DMS153 (cell line): ENCODE results near the gene SMYD3.

Source experiments
- DNase-seq: peaks from one replicate; lab custom pipeline; 2025; lab: John Stamatoyannopoulos, UW

Gene SMYD3

DNA sequence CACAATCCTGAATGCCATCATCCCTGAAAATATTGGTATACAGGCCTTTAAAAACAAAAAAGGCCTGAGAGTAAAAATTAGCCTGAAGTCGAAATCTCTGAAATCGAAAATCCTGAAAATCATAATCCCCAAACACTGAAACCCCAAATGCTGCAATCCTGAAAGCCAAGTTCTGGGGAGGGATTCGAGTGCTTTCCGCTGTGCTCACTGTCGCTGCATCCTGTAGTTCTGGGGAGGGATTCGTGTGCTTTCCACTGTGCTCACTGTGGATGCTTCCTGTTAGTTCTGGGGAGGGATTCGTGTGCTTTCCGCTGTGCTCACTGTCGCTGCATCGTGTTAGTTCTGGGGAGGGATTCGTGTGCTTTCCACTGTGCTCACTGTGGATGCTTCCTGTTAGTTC, 435.5 kb downstream of the SMYD3 start:
- peak; percentile 29 for DNase-seq

- no peak for DNase-seq
Observed at GRCh38 chr1:246069581-246069980, 437.5 kb downstream of the SMYD3 start.

DNA sequence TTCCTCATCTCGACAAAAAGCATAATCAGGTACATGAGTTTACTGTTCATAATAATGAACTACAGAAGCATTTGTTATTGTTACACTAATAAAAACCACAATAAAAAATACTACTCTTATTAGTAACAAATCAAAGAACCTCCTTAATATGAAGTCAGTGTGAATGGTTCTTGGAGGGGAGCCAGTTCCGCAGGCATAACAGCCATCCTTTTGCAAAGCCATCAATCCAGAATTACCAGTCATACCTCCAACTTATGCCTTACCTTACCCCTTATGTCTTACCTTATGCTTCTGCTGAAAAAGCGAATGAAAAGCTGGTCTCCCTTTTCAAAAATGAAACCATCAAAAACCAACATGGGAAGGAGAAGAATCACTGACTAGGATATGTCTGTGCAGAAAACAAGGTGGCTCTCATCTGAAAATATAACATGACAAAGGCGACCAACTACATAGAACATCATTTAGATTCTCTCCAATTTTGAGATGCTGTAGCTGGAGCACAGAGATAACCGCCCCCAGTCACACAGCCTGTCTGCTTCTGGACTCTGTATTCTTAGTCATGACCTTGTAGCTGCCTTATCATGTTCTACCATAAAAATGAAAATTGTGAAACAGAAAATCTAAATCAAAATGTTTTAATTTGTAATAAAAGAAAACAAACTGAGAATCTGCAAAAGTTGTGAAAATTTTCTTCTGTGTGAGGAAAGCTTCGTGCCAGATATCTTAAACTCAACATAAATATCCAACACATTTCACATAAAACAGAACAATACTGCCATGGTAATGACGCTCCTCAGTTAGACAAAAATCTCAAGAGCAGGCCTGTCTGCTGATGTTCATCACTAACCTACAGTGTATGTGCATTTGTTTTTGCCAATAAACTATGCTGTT, 438.2 kb downstream of the SMYD3 start:
- no peak for DNase-seq

GRCh38 chr1:246068217-246068512, 438.9 kb downstream of the SMYD3 start:
- no peak for DNase-seq

- no peak for DNase-seq
Observed at GRCh38 chr1:246067432-246068216, 439.5 kb downstream of the SMYD3 start.

GRCh38 chr1:246066573-246066972, 440.5 kb downstream of the SMYD3 start:
- no peak for DNase-seq

- DNase-seq: no peak
Observed at GRCh38 chr1:246065592-246065991, 441.5 kb downstream of the SMYD3 start.

DNA sequence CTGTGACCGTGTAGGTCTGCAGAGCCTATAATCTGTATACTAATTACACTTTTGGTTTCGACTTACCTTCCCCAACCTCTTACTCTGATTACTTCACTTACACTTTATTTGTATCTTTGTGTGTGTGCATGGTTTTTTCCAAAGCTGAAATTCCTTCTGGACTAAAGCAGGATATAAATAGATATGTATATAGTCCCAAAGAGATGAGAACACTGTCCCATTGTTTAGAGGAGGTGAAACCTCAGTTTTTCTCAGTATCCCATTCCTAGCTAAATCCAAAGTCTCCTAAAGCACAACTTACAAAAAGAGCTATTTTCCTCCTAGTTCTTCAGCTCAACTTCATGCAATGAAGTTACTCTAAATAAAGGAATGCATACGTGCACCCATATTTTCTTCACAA, 442.2 kb downstream of the SMYD3 start:
- DNase-seq: no peak

DNA sequence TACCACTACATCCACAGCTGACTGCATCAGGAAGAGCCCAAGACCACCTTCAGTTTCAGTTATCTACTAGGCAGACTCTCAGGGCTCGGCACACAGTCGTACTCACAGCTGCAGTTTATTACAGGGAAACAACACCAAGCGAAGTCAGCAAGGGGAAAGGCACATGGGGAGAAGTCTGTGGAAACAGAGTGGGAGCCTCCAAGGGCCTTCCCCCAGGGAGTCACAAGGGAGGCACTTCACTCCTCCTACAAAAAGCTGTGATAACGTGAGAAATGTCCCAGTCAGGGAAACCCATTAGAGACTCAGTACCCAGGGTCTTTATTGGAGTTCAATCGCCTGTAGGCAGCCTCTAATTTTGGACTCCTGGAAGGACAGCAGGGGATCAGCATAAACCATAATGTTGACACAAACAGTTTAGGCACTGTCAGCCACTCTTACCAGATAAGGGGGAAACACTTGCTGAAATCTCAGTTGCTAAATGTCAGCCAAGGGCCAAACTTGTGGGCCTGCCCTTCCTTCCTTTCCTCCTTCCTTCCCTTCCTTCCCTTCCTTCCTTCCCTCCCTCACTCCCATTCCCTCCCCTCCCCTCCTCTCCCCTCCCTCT, 444.0 kb downstream of the SMYD3 start:
- DNase-seq: no peak

- DNase-seq: no peak
Observed at GRCh38 chr1:246058466-246058865, 448.6 kb downstream of the SMYD3 start.

DNA sequence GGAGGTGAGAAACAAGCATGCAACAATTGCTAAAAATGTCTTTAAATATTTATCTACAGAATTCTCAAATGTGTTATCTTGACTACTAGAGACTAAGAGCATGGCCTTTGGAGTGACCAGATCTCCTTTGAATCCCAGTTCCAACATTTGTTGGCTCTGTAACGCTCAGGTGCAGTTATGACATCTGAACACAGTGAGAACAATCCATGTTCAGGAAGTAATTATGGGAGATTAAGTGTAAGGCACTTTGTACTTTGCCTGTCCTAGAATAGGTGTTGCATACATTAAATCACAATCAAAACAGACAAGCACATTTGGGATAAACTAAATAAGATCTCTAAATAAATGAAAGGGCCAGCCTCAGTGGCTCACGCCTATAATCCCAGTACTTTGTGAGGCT, 454.5 kb downstream of the SMYD3 start:
- DNase-seq: no peak

GRCh38 chr1:246051909-246052518, 455.1 kb downstream of the SMYD3 start:
- no peak for DNase-seq

DNA sequence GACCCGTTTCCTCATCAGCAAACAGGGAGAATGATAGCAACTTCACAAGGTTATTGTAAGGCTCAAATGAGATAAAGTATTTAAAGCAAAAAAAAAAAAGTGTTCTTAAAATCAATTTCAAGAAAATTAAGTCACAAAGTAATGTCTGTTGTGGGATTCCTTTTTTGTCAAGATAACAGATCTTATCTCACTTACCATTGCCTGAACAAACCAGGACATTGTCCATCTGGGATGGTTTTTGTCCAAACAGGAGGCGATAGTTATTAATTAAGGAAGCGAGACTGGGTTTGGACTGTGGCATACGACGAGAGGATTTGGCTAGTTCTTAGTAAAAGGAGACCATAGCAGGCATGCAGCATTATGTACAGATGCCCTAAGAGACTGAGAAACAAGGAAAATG, 458.4 kb downstream of the SMYD3 start:
- no peak for DNase-seq

- DNase-seq: peak; percentile 77
Observed at GRCh38 chr1:246043556-246043955, 463.5 kb downstream of the SMYD3 start.

- DNase-seq: no peak
Observed at GRCh38 chr1:246041360-246041759, 465.7 kb downstream of the SMYD3 start.

GRCh38 chr1:246040200-246040890, 466.7 kb downstream of the SMYD3 start:
- DNase-seq: no peak

GRCh38 chr1:246039584-246039983, 467.5 kb downstream of the SMYD3 start:
- DNase-seq: no peak

DNA sequence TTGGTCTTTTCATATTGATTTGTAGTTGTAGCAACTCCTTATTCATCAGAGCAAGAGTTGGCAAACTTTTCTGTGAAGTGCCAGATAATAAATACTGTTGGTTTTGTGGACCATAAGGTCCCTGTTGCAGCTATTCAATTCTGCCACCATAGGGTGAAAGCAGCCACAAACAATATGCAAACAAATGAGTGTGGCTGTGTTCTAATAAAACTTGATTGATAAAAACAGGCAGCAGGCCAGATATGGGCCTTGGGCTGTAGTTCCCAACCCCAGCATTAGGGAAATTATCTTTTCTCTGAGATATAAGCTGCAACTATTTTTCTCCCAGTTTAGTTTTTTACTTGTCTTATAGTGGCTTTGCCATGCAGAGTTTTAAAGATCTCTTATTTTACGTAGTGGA, 469.2 kb downstream of the SMYD3 start:
- no peak for DNase-seq

DNA sequence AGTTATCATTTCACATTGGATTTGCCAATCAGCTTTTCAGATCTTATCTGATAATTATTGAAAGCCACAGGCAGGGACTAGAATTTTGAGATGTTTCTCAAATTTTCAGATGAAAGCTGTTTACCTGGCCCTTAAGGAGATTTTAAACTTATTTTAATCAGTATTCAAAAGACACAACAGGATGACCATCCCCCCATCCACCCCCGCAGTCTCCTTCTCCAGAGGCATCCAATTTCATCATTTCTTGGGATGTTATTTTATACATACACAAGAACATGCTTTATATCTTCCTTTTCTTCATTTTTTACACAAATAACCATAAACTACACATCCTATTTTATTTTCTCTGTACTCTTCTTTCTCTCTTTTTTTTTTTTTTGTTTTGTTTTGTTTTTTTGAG, 470.9 kb downstream of the SMYD3 start:
- no peak for DNase-seq

DNA sequence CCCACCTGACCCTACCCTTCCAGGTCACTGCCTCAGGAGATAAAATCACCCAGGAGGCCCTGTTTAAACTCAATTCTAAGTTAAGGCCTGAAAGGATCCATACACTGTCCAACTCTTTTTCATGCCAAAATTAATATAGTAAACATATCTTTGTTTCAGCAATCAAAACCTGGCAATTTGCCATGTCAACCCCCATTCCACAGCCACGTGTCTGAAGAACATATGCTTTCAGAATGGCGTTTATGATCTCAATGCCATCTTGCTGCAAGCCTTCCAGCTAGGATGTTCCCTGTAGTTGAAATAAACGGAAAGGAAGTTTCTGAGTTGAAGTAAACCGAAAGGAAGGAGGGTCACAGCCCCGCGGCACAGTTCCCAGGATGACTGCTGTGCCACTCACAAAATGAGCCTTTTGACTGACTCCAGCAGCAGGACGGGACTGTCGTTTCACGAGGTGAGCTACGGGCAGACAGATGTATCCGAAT, 472.0 kb downstream of the SMYD3 start:
- no peak for DNase-seq

DNA sequence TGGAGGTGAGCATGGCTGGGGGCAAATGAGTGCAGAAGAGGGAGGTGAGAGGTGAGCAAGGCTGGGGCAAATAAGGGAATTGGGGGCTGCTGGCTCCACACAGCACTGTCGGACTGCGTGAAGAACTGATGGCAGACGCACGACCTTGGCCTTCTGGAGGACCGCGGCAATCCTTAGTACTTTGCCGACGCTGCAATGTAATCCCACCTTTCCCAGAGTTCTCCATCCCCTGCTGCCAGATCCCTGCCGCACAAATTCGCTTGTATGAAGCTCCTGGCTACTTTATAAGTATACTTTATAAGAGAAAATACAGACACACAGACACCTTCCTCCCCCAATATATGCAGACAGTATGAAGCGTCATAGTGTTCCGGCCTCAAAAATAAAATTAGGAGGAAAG, 472.4 kb downstream of the SMYD3 start:
- no peak for DNase-seq

DNA sequence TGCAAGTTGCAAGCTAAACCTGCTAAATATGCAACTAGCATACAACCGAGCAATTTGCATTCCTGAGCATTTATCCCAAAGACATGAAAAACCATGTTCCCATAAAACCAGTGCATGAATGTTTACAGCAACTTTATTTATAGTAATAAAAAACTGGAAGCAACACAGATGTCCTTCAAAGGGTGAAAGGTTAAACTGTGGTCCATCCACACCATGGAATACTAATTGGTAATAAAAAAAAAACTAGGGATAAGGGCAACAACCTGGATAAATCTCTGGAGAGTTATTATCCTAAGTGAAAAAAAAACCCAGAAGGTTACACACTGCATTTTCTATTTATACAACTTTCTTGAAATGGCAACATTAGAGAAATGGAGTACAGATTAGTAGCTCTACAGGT, 474.1 kb downstream of the SMYD3 start:
- no peak for DNase-seq
